KOPT-K1 (cell line): ENCODE measurements around the gene ATP8A2.
"Not testable (repeated sequence)": the region's sequence is repeated elsewhere in the genome, so short reads cannot be mapped to it uniquely, and the experiment has no call there.

Source experiments
- H3K27ac ChIP-seq: fragments of 200-600 bp; sonication (generic); 2 replicates; pipeline ENCODE4 v1.5.1; 2016; ENCODE audit warnings: antibody characterized with exemption, mild to moderate bottlenecking, low read depth, low read length; ENCODE audit not compliant: poor library complexity, severe bottlenecking
- H3K36me3 ChIP-seq: fragments of 200-600 bp; sonication (generic); 2 replicates; pipeline ENCODE4 v1.5.1; 2017; ENCODE audit warnings: antibody characterized with exemption, mild to moderate bottlenecking, low read length, moderate library complexity; ENCODE audit not compliant: insufficient read depth
- H3K9me3 ChIP-seq: fragments of 200-600 bp; sonication (generic); 2 replicates; pipeline ENCODE4 v1.5.1; 2017; ENCODE audit warnings: antibody characterized with exemption, low read length, mild to moderate bottlenecking; ENCODE audit not compliant: insufficient read depth, poor library complexity, severe bottlenecking

The ATP8A2 gene

GRCh38 chr13:26053418-26053980 is 681.7 kb downstream of the ATP8A2 start:
- no peak overlapping the region for H3K27ac ChIP-seq
- peaks cover 2% of the 10 kb centered on the region for H3K36me3 ChIP-seq

GRCh38 chr13:26054896-26055295 is 683.1 kb downstream of the ATP8A2 start:
- Histone ChIP-seq H3K27ac (no peak overlapping the region), H3K36me3 (no peaks in the 10 kb centered on the region), H3K9me3 (no peaks in the 10 kb centered on the region)

More at GRCh38 chr13:26053418-26053980, 681.7 kb downstream of the ATP8A2 start:
- H3K9me3 ChIP-seq: no peaks in the 10 kb centered on the region

GRCh38 chr13:26058704-26059103 is 686.9 kb downstream of the ATP8A2 start:
- Histone ChIP-seq H3K36me3 (no peaks in the 10 kb centered on the region), H3K27ac (peak overlapping the region; percentile 12), H3K9me3 (no peaks in the 10 kb centered on the region)

GRCh38 chr13:26060357-26060756 is 688.6 kb downstream of the ATP8A2 start:
- Histone ChIP-seq H3K27ac (no peak overlapping the region), H3K9me3 (no peaks in the 10 kb centered on the region), H3K36me3 (no peaks in the 10 kb centered on the region)

GRCh38 chr13:26061256-26061655 is 689.5 kb downstream of the ATP8A2 start:
- H3K9me3 ChIP-seq: no peaks in the 10 kb centered on the region
- no peak overlapping the region for H3K27ac ChIP-seq
- no peaks in the 10 kb centered on the region for H3K36me3 ChIP-seq

GRCh38 chr13:26061947-26062346 is 690.2 kb downstream of the ATP8A2 start:
- H3K36me3 ChIP-seq: no peaks in the 10 kb centered on the region
- H3K27ac ChIP-seq: peak overlapping the region; percentile 28
- H3K9me3 ChIP-seq: no peaks in the 10 kb centered on the region

- H3K36me3 ChIP-seq: no peaks in the 10 kb centered on the region
These were observed 691.2 kb downstream of the ATP8A2 start for GRCh38 chr13:26062853-26063444.

GRCh38 chr13:26066492-26066891 is 694.7 kb downstream of the ATP8A2 start:
- H3K9me3 ChIP-seq, H3K36me3 ChIP-seq, H3K27ac ChIP-seq: not testable (repeated sequence)

More at GRCh38 chr13:26062853-26063444, 691.2 kb downstream of the ATP8A2 start:
- Histone ChIP-seq H3K27ac (peak overlapping the region; percentile 28), H3K9me3 (no peaks in the 10 kb centered on the region)

GRCh38 chr13:26067601-26068000 is 695.8 kb downstream of the ATP8A2 start:
- H3K27ac ChIP-seq: no peak overlapping the region
- no peaks in the 10 kb centered on the region for H3K9me3 ChIP-seq
- no peaks in the 10 kb centered on the region for H3K36me3 ChIP-seq

GRCh38 chr13:26068372-26068771 is 696.6 kb downstream of the ATP8A2 start:
- H3K36me3 ChIP-seq, H3K27ac ChIP-seq, H3K9me3 ChIP-seq: not testable (repeated sequence)

GRCh38 chr13:26069642-26070041 is 697.9 kb downstream of the ATP8A2 start:
- H3K36me3 ChIP-seq, H3K9me3 ChIP-seq, H3K27ac ChIP-seq: not testable (repeated sequence)

- Histone ChIP-seq H3K9me3 (no peaks in the 10 kb centered on the region), H3K36me3 (no peaks in the 10 kb centered on the region), H3K27ac (no peak overlapping the region)
These were observed 699.9 kb downstream of the ATP8A2 start for GRCh38 chr13:26071691-26072090.

- H3K27ac ChIP-seq, H3K9me3 ChIP-seq, H3K36me3 ChIP-seq: not testable (repeated sequence)
These were observed 700.6 kb downstream of the ATP8A2 start for GRCh38 chr13:26072335-26072734.

- Histone ChIP-seq H3K27ac (no peak overlapping the region), H3K9me3 (no peaks in the 10 kb centered on the region), H3K36me3 (no peaks in the 10 kb centered on the region)
These were observed 702.9 kb downstream of the ATP8A2 start for GRCh38 chr13:26074706-26075105.
